H1 (cell line): ENCODE measurements around the gene SLC39A7. TPM values are rescaled to one million over a fixed set of nuclear protein-coding genes. Genes with fewer than 3 reads are reported as not detected.

ENCODE experiments used
- CTCF ChIA-PET: fragments of 300-600 bp; sonication (Branson Sonifier 250); formaldehyde crosslinking; loops from one replicate; lab custom pipeline; 2021; ENCODE audit not compliant: partially characterized antibody; lab: Charles Lee
- POLR2A ChIA-PET: fragments of 300-600 bp; sonication (Branson Sonifier 250); formaldehyde crosslinking; loops from one replicate; lab custom pipeline; 2021; ENCODE audit warnings: inconsistent platforms; ENCODE audit not compliant: partially characterized antibody; lab: Charles Lee
- DNase-seq, 2 experiments: peaks; one replicate each; pipeline versions ENCODE4 v3.0.0 to v3.0.0-alpha.2; 2010 to 2022; ENCODE audit warnings: low spot score in 2 of 2, low read depth in 1 of 2, mixed read lengths in 1 of 2
- FAIRE-seq: peaks from 2 replicates; lab custom pipeline; 2011; peaks lifted over from hg19 to GRCh38; lab: Jason Lieb, UNC
- H2AFZ ChIP-seq: 2 replicates; pipeline ENCODE4 v1.8.1; 2012; ENCODE audit warnings: low read length, inconsistent platforms
- H2AK5ac ChIP-seq: 2 replicates; pipeline ENCODE4 v1.6.1; 2013; ENCODE audit warnings: low read depth, low read length
- H2BK120ac ChIP-seq: replicated peaks from 2 replicates; pipeline ENCODE3; 2013; ENCODE audit warnings: low read depth, low read length, inconsistent platforms
- H2BK12ac ChIP-seq: 2 replicates; pipeline ENCODE4 v1.6.1; 2013; ENCODE audit warnings: low read depth, low read length
- H2BK15ac ChIP-seq: 2 replicates; pipeline ENCODE4 v1.6.1; 2013; ENCODE audit warnings: low read length
- H2BK20ac ChIP-seq: 2 replicates; pipeline ENCODE4 v1.6.1; 2013; ENCODE audit warnings: low read length
- H2BK5ac ChIP-seq: 2 replicates; pipeline ENCODE4 v1.6.1; 2013; ENCODE audit warnings: low read depth, low read length
- H3K14ac ChIP-seq: 2 replicates; pipeline ENCODE4 v1.6.1; 2013; ENCODE audit warnings: inconsistent platforms; ENCODE audit not compliant: insufficient read length
- H3K18ac ChIP-seq: 2 replicates; pipeline ENCODE4 v1.6.1; 2013; ENCODE audit warnings: low read length; ENCODE audit errors: extremely low read depth
- H3K23ac ChIP-seq: 2 replicates; pipeline ENCODE4 v1.6.1; 2013; ENCODE audit warnings: inconsistent platforms; ENCODE audit not compliant: insufficient read length
- H3K23me2 ChIP-seq: 2 replicates; pipeline ENCODE4 v1.6.1; 2013; ENCODE audit warnings: low read depth, low read length
- H3K27ac ChIP-seq: 2 replicates; pipeline ENCODE4 v1.6.1; 2011; ENCODE audit warnings: low read depth, low read length, inconsistent platforms
- H3K27me3 ChIP-seq, 4 experiments: replicated peaks in 1 of 4; 1 replicate in 1 of 4; 2 replicates in 3 of 4; pipeline versions ENCODE4 v1.6.1 to v1.8.1; 2011 to 2013; ENCODE audit warnings: low read length in 3 of 4, mild to moderate bottlenecking in 3 of 4, inconsistent platforms in 2 of 4, mixed read lengths in 2 of 4, moderate library complexity in 1 of 4; ENCODE audit not compliant: control insufficient read depth in 3 of 4, insufficient read depth in 3 of 4; ENCODE audit errors: extremely low read depth in 1 of 4
- H3K36me3 ChIP-seq, 4 experiments: 2 replicates each; pipeline versions ENCODE4 v1.6.1 to v1.8.1; 2011 to 2013; ENCODE audit warnings: mild to moderate bottlenecking in 4 of 4, low read length in 3 of 4, moderate library complexity in 2 of 4, control low read depth in 1 of 4, inconsistent platforms in 1 of 4; ENCODE audit not compliant: insufficient read depth in 4 of 4, control insufficient read depth in 2 of 4
- H3K4ac ChIP-seq: replicated peaks from 2 replicates; pipeline ENCODE3; 2013; ENCODE audit warnings: low read length, low read depth, mixed read lengths, inconsistent platforms; ENCODE audit not compliant: insufficient read length
- H3K4me1 ChIP-seq, 4 experiments: replicated peaks in 1 of 4; 1 replicate in 1 of 4; 2 replicates in 3 of 4; pipeline versions ENCODE4 v1.6.1 to v1.8.1; 2011 to 2013; ENCODE audit warnings: low read length in 3 of 4, inconsistent platforms in 2 of 4, mixed read lengths in 1 of 4; ENCODE audit not compliant: insufficient read depth in 4 of 4, control insufficient read depth in 3 of 4
- H3K4me2 ChIP-seq, 2 experiments: 2 replicates each; pipeline versions ENCODE4 v1.6.1 to v1.8.1; 2011 to 2013; ENCODE audit warnings: low read depth in 2 of 2, low read length in 2 of 2, control low read depth in 1 of 2, inconsistent platforms in 1 of 2, mild to moderate bottlenecking in 1 of 2; ENCODE audit not compliant: insufficient read depth in 1 of 2
- H3K4me3 ChIP-seq, 4 experiments: fragments of 200-600, 300-600 bp in 1 of 4; sonication (generic), shearing (Covaris generic), sonication (Bioruptor Twin) in 1 of 4; 2 replicates each; pipeline versions ENCODE4 v1.5.1 to v1.8.1; 2011 to 2016; ENCODE audit warnings: low read length in 4 of 4, low read depth in 3 of 4, control low read depth in 2 of 4, inconsistent platforms in 2 of 4, mild to moderate bottlenecking in 2 of 4, mixed read lengths in 1 of 4, moderate library complexity in 1 of 4; ENCODE audit not compliant: insufficient read depth in 2 of 4; ENCODE audit errors: extremely low read depth in 1 of 4
- H3K56ac ChIP-seq: replicated peaks from 2 replicates; pipeline ENCODE3; 2013; ENCODE audit warnings: low read depth, mild to moderate bottlenecking, mixed read lengths, low read length, inconsistent platforms; ENCODE audit not compliant: insufficient read length
- H3K79me1 ChIP-seq: 2 replicates; pipeline ENCODE4 v1.6.1; 2013; ENCODE audit warnings: low read depth, low read length, control low read depth
- H3K79me2 ChIP-seq, 2 experiments: 2 replicates each; pipeline versions ENCODE4 v1.6.1 to v1.8.1; 2012 to 2013; ENCODE audit warnings: low read length in 2 of 2, mild to moderate bottlenecking in 2 of 2, inconsistent platforms in 1 of 2; ENCODE audit not compliant: insufficient read depth in 2 of 2, control insufficient read depth in 1 of 2
- H3K9ac ChIP-seq, 4 experiments: replicated peaks in 1 of 4; 1 replicate in 1 of 4; 2 replicates in 3 of 4; pipeline versions ENCODE4 v1.6.1 to v1.8.1; 2011 to 2013; ENCODE audit warnings: low read depth in 3 of 4, low read length in 3 of 4, control low read depth in 2 of 4, mild to moderate bottlenecking in 2 of 4, moderate library complexity in 2 of 4, inconsistent platforms in 1 of 4; ENCODE audit errors: extremely low read depth in 1 of 4
- H3K9me3 ChIP-seq, 2 experiments: 2 replicates each; pipeline versions ENCODE4 v1.6.1 to v1.8.1; 2012 to 2013; ENCODE audit warnings: mild to moderate bottlenecking in 2 of 2, moderate library complexity in 2 of 2, control low read depth in 1 of 2, inconsistent platforms in 1 of 2, low read depth in 1 of 2, low read length in 1 of 2, mixed read lengths in 1 of 2; ENCODE audit not compliant: insufficient read depth in 2 of 2
- H4K20me1 ChIP-seq, 2 experiments: replicated peaks in 1 of 2; 2 replicates each; pipeline versions ENCODE3 to v1.8.1; 2011 to 2013; ENCODE audit warnings: inconsistent platforms in 2 of 2, low read length in 2 of 2, mild to moderate bottlenecking in 1 of 2; ENCODE audit not compliant: insufficient read depth in 2 of 2, control insufficient read depth in 1 of 2
- H4K5ac ChIP-seq: 2 replicates; pipeline ENCODE4 v1.6.1; 2013; ENCODE audit warnings: low read length, low read depth, mixed read lengths, inconsistent platforms; ENCODE audit not compliant: insufficient read length
- H4K8ac ChIP-seq: 2 replicates; pipeline ENCODE4 v1.8.0; 2013; ENCODE audit warnings: mild to moderate bottlenecking, moderate library complexity, low read length, inconsistent platforms; ENCODE audit not compliant: insufficient read depth; ENCODE audit errors: extremely low read depth
- H4K91ac ChIP-seq: replicated peaks from 2 replicates; pipeline ENCODE3; 2013; ENCODE audit warnings: low read length, mixed read lengths, inconsistent platforms; ENCODE audit not compliant: insufficient read length
- ATF3 ChIP-seq: IDR thresholded peaks from 2 replicates; pipeline ENCODE4 v1.6.1; 2011; ENCODE audit warnings: low read depth, mild to moderate bottlenecking, low read length; ENCODE audit not compliant: insufficient read depth
- CREB1 ChIP-seq: IDR thresholded peaks from 2 replicates; pipeline ENCODE4 v1.6.1; 2012; ENCODE audit warnings: inconsistent platforms
- MAFK ChIP-seq: IDR thresholded peaks from 2 replicates; pipeline ENCODE4 v1.6.1; 2012; ENCODE audit warnings: low read depth, mild to moderate bottlenecking, improper control_type of control experiment, low read length
- MAX ChIP-seq: IDR thresholded peaks from 2 replicates; pipeline ENCODE4 v1.6.1; 2012; ENCODE audit warnings: inconsistent platforms
- WGBS, 2 experiments: shearing (Covaris generic) in 1 of 2; methylation state at CpG; one replicate each; pipeline versions ENCODE4 v1.1.6 to v1.1.7; 2013 to 2015; ENCODE audit warnings: low lambda C conversion rate in 2 of 2, mixed read lengths in 2 of 2, inconsistent platforms in 1 of 2, low coverage in 1 of 2, missing lambda C conversion rate in 1 of 2; ENCODE audit not compliant: insufficient replicate concordance in 2 of 2, insufficient coverage in 1 of 2, insufficient read length in 1 of 2; ENCODE audit errors: extremely low coverage in 1 of 2, missing lambda C conversion rate in 1 of 2; 5-methylcytosine and 5-hydroxymethylcytosine counted together
- polyA plus RNA-seq, 7 experiments: library from polyadenylated mRNA; depleted of rRNA in 3 of 7; stranded (reverse) in 5 of 7; unstranded in 2 of 7; fragments of >200 nt in 5 of 7; fragments of 200-250 nt in 2 of 7; gene quantifications; 1 replicate in 5 of 7; 2 replicates in 1 of 7; 4 replicates in 1 of 7; pipeline versions ENCODE4 v1.2.1 to v1.2.3, GENCODE V29; 2011 to 2013; ENCODE audit warnings: missing spikeins in 2 of 7, mixed read lengths in 2 of 7
- total RNA-seq: library from RNA; stranded (reverse); fragmentation: NEBNext Ultra II Directional; extraction: Animal tissue kit (Norgen Biotek cat#: 25700); gene quantifications from 2 replicates; pipeline ENCODE4 v1.2.1, GENCODE V29; 2021

Gene SLC39A7
- total and polyA plus RNA-seq, 2 of the 8 experiments (the other 6 are each of a cell fraction or from before 2014, with no cell fraction given) = 63.3 to 123 TPM

GRCh38 chr6:33164665-33165373 lies 35.8 kb upstream of the SLC39A7 start:
- H3K4me3 ChIP-seq = no peak overlapping the region
- H2BK120ac ChIP-seq = no peak overlapping the region
- peak overlapping the region; percentile 43; the same call in 1 of the 2 replicates for H4K8ac ChIP-seq
- no peak overlapping the region for H4K91ac ChIP-seq
- ChIA-PET POLR2A (interaction anchor here (1.2 to 4.0 kb wide), 6 partner anchors 15 to 192 kb away, joined by 3 to 22 read pairs (median 4); partner anchors contain the start of gene COL11A2), CTCF (interaction anchor here (1.0 to 9.5 kb wide), 12 partner anchors 9 to 180 kb away, joined by 3 to 74 read pairs (median 6); no protein-coding TSS in a partner anchor)
- H3K27ac ChIP-seq = no peak overlapping the region
- peaks cover 0 to 6% (median 2%) of the 10 kb centered on the region in 4 experiments; a peak in 6 of 7 replicates for H3K4me1 ChIP-seq
- H3K14ac ChIP-seq = no peak overlapping the region
- no peak overlapping the region for H2AK5ac ChIP-seq
- H3K9me3 ChIP-seq = no peaks in the 10 kb centered on the region
- H3K27me3 ChIP-seq = peaks cover 0 to 8% (median 2%) of the 10 kb centered on the region in 4 experiments; a peak in 4 of 7 replicates
- H4K20me1 ChIP-seq = no peaks in the 10 kb centered on the region
- H2BK12ac ChIP-seq = peak overlapping the region; percentile 39; the same call in 1 of the 2 replicates
- H2BK5ac ChIP-seq = no peak overlapping the region
- H3K79me1 ChIP-seq = no peaks in the 10 kb centered on the region
- FAIRE-seq = no peak
- H4K5ac ChIP-seq = no peak overlapping the region
- H2BK20ac ChIP-seq = no peak overlapping the region
- no peaks in the 10 kb centered on the region for H3K36me3 ChIP-seq
- no peak overlapping the region for H3K18ac ChIP-seq
- TF ChIP-seq MAX (no peak), MAFK (no peak), CREB1 (peak; percentile 83), ATF3 (no peak)
- WGBS, 2 experiments = 88% methylated on average over 10 of the region's 14 CpGs; no CpG with 5 or more reads in 1 of the 2 experiments
- H3K79me2 ChIP-seq = no peaks in the 10 kb centered on the region
- H3K23ac ChIP-seq = no peak overlapping the region
- no peak for DNase-seq
- H2AFZ ChIP-seq = no peak overlapping the region
- H3K4me2 ChIP-seq = no peak overlapping the region
- H2BK15ac ChIP-seq = no peak overlapping the region
- no peak overlapping the region for H3K56ac ChIP-seq
- no peak overlapping the region for H3K4ac ChIP-seq
- no peak overlapping the region; a peak in 1 of 7 replicates for H3K9ac ChIP-seq
- H3K23me2 ChIP-seq = peaks cover 7% of the 10 kb centered on the region; the same call in 1 of the 2 replicates
